Activated effector memory CD4-positive, alpha-beta T cell treated with anti-CD3 and anti-CD28 coated beads, Interleukin-2, amount 50 U/mL, for 16 hours (primary cell): ENCODE results near the gene TEKT2.

Experiments used
- DNase-seq: peaks from one replicate; pipeline ENCODE4 v3.0.0-alpha.2; 2020

TEKT2 gene

GRCh38 chr1:36107394-36107793 is 23.5 kb downstream of the TEKT2 start:
- no peak for DNase-seq

- DNase-seq: no peak
Observed at GRCh38 chr1:36108314-36108713, 24.4 kb downstream of the TEKT2 start.

GRCh38 chr1:36109041-36109679 is 25.3 kb downstream of the TEKT2 start:
- no peak for DNase-seq

GRCh38 chr1:36111151-36111550 is 27.3 kb downstream of the TEKT2 start:
- DNase-seq: no peak

- no peak for DNase-seq
Observed at GRCh38 chr1:36112823-36113222, 28.9 kb downstream of the TEKT2 start.

GRCh38 chr1:36114371-36114770 is 30.5 kb downstream of the TEKT2 start:
- DNase-seq: no peak

GRCh38 chr1:36115200-36115669 is 31.3 kb downstream of the TEKT2 start:
- DNase-seq: no peak

- no peak for DNase-seq
Observed at GRCh38 chr1:36115931-36116330, 32.0 kb downstream of the TEKT2 start.

GRCh38 chr1:36116901-36117300 is 33.0 kb downstream of the TEKT2 start:
- no peak for DNase-seq

GRCh38 chr1:36118447-36119204 is 34.7 kb downstream of the TEKT2 start:
- no peak for DNase-seq

GRCh38 chr1:36119456-36119855 is 35.6 kb downstream of the TEKT2 start:
- no peak for DNase-seq

- DNase-seq: no peak
Observed at GRCh38 chr1:36122062-36123030, 38.5 kb downstream of the TEKT2 start.

GRCh38 chr1:36123356-36123755 is 39.5 kb downstream of the TEKT2 start:
- no peak for DNase-seq

- no peak for DNase-seq
Observed at GRCh38 chr1:36124404-36125128, 40.7 kb downstream of the TEKT2 start.

GRCh38 chr1:36125129-36125991 is 41.5 kb downstream of the TEKT2 start, which contains the start of gene COL8A2:
COL8A2 (minus strand) TSS chr1:36125222; CDS start chr1:36100242, 24,980 bp downstream.
- DNase-seq: no peak

GRCh38 chr1:36126005-36126716 is 42.3 kb downstream of the TEKT2 start:
- DNase-seq: no peak

GRCh38 chr1:36126797-36127500 is 43.1 kb downstream of the TEKT2 start:
- no peak for DNase-seq

- no peak for DNase-seq
Observed at GRCh38 chr1:36128126-36128904, 44.4 kb downstream of the TEKT2 start.

- DNase-seq: no peak
Observed at GRCh38 chr1:36128905-36129206, 45.0 kb downstream of the TEKT2 start.
